HG02943 (cell line): Measurements from ENCODE around the gene SH3BGRL3.

ENCODE experiments used
- ATAC-seq: cut with Tn5 transposase; IDR thresholded peaks from one replicate; pipeline ENCODE4 v1.9.1; 2021; ENCODE audit warnings: mild to moderate bottlenecking, low read depth, moderate library complexity; ENCODE audit not compliant: unreplicated experiment

Gene SH3BGRL3

GRCh38 chr1:26277261-26277661, 2.6 kb upstream of the SH3BGRL3 start:
- ATAC-seq, result no peak

DNA sequence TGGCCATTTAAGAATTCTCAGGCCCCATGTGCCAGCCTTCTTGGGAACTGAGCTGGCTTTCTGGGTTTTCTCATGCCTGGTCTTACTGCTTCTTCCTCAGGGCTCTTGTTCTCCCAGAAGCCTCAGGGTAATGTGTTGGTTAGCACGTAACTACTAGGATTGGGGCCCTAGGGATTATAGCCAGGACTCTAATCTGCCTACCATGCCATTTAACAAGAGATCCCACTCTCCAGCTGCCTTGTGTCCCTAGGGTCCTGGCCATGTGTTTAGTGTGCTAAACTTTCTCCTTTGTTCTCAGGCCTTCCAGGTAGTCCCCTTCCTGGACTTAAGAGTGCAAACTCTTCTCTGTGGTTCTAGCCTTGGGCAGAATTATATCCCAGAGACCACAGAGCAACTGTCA, 2.2 kb upstream of the SH3BGRL3 start:
- ATAC-seq, result no peak

GRCh38 chr1:26278303-26278702, 1.6 kb upstream of the SH3BGRL3 start:
- no peak for ATAC-seq

DNA sequence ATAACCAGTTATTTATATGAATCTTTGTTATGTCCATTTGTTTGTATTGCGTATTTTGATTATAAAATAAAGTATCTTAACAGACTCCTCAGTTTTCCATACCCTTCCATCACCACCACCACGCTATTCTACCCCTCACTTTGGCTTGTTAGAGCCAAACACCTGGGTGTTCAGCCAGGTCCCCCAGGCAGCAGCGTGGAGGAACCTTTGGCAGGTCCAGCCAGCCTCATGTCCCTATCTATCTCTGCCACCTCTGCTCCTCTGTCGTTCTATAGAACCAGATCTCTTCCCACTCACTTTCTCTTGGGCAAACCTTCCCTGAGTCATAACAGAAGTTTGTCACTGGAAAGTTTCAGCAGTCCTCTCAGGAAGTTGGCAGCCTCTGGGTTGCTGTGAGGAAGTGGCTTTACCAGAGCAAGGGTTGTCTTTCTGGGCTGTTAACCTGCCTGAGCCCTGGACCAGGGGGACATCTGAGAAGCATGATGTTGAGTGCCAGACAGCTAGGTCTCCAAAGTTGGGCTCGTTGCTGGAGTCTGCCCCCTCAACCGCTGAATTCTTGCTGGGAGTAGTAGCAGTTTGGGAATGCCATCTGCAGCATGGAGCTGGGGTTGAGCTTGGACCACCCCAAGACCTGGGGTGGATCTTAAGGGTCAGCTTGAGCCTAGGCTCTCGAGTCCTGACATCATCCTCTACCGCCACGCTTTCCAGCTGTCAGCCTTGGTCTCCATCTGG, 996 bp upstream of the SH3BGRL3 start:
- no peak for ATAC-seq

- ATAC-seq, result no peak
Observed at GRCh38 chr1:26280333-26281042, 602 bp downstream of the SH3BGRL3 start.

DNA sequence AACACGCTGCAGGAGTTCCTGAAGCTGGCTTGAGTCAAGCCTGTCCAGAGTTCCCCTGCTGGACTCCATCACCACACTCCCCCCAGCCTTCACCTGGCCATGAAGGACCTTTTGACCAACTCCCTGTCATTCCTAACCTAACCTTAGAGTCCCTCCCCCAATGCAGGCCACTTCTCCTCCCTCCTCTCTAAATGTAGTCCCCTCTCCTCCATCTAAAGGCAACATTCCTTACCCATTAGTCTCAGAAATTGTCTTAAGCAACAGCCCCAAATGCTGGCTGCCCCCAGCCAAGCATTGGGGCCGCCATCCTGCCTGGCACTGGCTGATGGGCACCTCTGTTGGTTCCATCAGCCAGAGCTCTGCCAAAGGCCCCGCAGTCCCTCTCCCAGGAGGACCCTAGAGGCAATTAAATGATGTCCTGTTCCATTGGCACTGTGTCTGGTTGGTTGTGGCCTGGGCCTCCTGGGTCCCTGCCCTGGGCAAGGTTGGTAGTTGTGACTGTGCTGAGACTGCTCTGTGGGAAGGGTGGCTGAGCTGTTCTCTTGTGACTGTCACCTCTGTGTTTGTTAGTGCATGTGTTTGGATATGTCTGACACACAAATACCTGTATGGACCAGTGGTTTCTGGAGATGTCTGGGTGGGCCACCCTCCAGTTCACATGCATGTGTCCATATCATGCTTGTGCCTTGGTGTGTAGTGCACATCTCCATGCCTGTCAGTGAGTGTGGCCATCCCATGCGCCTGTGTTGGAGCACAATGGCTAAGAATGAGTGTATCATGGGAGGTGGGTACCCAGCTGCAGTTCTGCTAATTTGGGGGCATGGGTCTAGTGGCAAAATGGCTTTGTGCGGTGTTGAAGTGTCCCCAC, 1.4 kb downstream of the SH3BGRL3 start:
- no peak for ATAC-seq

- ATAC-seq, result no peak
Observed at GRCh38 chr1:26281971-26282370, 2.1 kb downstream of the SH3BGRL3 start.

GRCh38 chr1:26282401-26282918, 2.6 kb downstream of the SH3BGRL3 start:
- ATAC-seq, result no peak

DNA sequence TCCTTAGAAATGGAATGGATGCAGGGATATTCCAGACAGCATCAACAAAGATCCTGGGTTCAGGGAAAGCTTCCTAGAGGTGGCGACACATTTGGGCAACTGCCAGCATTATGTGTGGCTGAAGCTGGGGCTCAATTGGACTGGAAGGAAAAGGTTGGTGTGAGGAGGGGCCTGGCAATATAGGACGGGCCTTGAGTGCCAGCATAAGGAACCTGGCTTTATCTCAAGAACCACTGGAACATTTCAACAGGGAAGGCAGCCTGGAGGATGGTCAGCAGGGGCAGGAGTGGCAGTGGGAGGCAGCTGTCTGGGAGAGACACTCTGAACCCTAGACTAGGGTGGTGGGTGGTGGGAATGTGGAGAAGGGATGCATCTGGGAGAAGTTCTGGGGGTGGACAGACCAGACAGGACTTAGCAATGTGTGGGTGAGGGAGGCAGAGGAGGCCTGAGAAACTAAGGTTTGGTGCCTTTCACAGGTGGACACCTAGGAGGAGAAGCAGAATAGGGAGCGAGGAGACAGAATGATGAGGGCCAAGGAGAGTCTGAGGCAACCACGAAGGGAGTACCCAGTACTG, 3.5 kb downstream of the SH3BGRL3 start:
- no peak for ATAC-seq

- no peak for ATAC-seq
Observed at GRCh38 chr1:26283871-26284596, 4.1 kb downstream of the SH3BGRL3 start.

GRCh38 chr1:26284597-26285347, 4.9 kb downstream of the SH3BGRL3 start:
- ATAC-seq, result no peak

- ATAC-seq, result no peak
Observed at GRCh38 chr1:26285366-26286063, 5.6 kb downstream of the SH3BGRL3 start.

GRCh38 chr1:26286064-26286416, 6.2 kb downstream of the SH3BGRL3 start:
- no peak for ATAC-seq

DNA sequence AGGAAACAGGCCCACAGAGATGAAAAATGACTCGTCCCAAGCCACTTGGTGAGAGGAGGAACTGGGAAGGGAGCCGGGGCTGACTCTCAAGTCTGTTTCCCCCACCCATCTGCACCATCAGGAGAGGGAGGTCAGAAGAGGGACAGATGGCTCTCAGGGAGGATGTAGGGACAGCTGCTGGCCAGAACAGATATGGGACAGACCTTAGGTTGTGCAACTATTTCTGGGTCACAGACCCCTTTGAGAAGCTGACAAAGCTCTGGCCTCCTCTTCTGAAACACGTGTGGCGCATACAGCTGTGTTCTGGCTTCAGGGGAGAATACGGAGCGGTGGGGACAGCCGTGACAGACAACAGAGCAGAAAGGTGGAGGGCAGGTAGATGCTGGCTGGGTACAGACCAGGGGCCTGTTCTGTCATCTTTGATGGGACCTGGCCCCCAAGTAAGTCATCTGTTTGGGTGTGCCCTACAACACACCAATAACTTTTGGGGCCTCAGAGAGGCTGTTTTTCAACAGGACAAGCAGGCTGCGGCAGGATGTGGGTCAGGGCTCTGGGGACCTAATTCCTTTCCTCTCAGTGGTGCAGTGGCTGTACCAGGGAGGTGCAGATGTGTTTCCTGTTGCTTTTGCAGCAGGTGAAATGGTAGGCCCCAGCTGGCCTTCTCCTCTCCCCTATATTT, 7.3 kb downstream of the SH3BGRL3 start:
- no peak for ATAC-seq

- ATAC-seq, result no peak
Observed at GRCh38 chr1:26287811-26288210, 7.9 kb downstream of the SH3BGRL3 start.

- no peak for ATAC-seq
Observed at GRCh38 chr1:26288311-26288941, 8.5 kb downstream of the SH3BGRL3 start.

- ATAC-seq, result peak; percentile 44
Observed at GRCh38 chr1:26289158-26290059, 9.5 kb downstream of the SH3BGRL3 start.
